OCI-LY1 (cell line): ENCODE results near the gene GIMAP6.

Source experiments
- CTCF ChIP-seq: fragments of 200-600 bp; sonication (generic), shearing (Covaris generic); IDR thresholded peaks from 2 replicates; pipeline ENCODE4 v1.5.1; 2017; ENCODE audit warnings: mild to moderate bottlenecking, antibody characterized with exemption, low read length, moderate library complexity, mixed read lengths
- EZH2 ChIP-seq: fragments of 200-600 bp; sonication (generic), shearing (Covaris generic); IDR thresholded peaks from 2 replicates; pipeline ENCODE4 v1.8.0; 2017; ENCODE audit warnings: borderline replicate concordance, mixed run types, mild to moderate bottlenecking, antibody characterized with exemption, low read length, moderate library complexity, mixed read lengths

GRCh38 chr7:150665089-150665748 is 33.0 kb upstream of the GIMAP6 start:
- TF ChIP-seq CTCF (no peak), EZH2 (no peak)
